ENCODE measurements around the gene IFIH1. TPM values are rescaled to one million over a fixed set of nuclear protein-coding genes. Genes with fewer than 3 reads are reported as not detected.

Gene IFIH1
- total and polyA plus RNA-seq, 10 donors = 13.2 to 53.8 (median 37.8) TPM

- no peak overlapping the region for H3K4me3 ChIP-seq
- TF ChIP-seq CTCF (IDR thresholded peaks at IDR 0.05 in 8 of 11, conservative IDR thresholded peaks at IDR 0.05 in 3 of 11) (no peak), POLR2AphosphoS5 (IDR thresholded peaks at IDR 0.05) (no peak), POLR2A (IDR thresholded peaks at IDR 0.05) (no peak)
Observed at GRCh38 chr2:162293122-162293786, 25.2 kb downstream of the IFIH1 start.

GRCh38 chr2:162291748-162292147 is 26.7 kb downstream of the IFIH1 start:
- Histone ChIP-seq H3K9me3 (no peaks in the 10 kb centered on the region), H3K27me3 (replicated peaks in 1 of 7) (no peaks in the 10 kb centered on the region), H3K4me3 (no peak overlapping the region), H3K4me1 (peaks cover 0 to 1% (median 0%) of the 10 kb centered on the region in 6 donors), H3K36me3 (peaks cover 0 to 75% (median 16%) of the 10 kb centered on the region in 6 donors), H3K27ac (no peak overlapping the region)
- intact Hi-C loops (cut with DNase I; ENCODE audit: low total_unique reads) = no loop called here
- TF ChIP-seq CTCF (IDR thresholded peaks at IDR 0.05 in 8 of 11, conservative IDR thresholded peaks at IDR 0.05 in 3 of 11) = no peak
- TF ChIP-seq POLR2AphosphoS5 (IDR thresholded peaks at IDR 0.05) = no peak
- TF ChIP-seq POLR2A (IDR thresholded peaks at IDR 0.05) = no peak
- 86 to 95% (median 93%) methylated on average over 3 of the region's 3 CpGs for WGBS, 5 donors
- no peak for DNase-seq

More at GRCh38 chr2:162293122-162293786, 25.2 kb downstream of the IFIH1 start:
- peaks cover 0 to 60% (median 3%) of the 10 kb centered on the region in 6 donors for H3K36me3 ChIP-seq
- no peak overlapping the region for H3K27ac ChIP-seq
- intact Hi-C loops (cut with DNase I; ENCODE audit: low total_unique reads) = no loop called here
- H3K9me3 ChIP-seq = no peaks in the 10 kb centered on the region
- no peaks in the 10 kb centered on the region for H3K27me3 ChIP-seq (replicated peaks in 1 of 7)
- 67 to 84% (median 75%) methylated on average over 2 of the region's 2 CpGs for WGBS, 5 donors
- H3K4me1 ChIP-seq = peaks cover 0 to 16% (median 0%) of the 10 kb centered on the region in 6 donors
- no peak for DNase-seq

GRCh38 chr2:162282765-162283425 is 35.6 kb downstream of the IFIH1 start:
- TF ChIP-seq CTCF (IDR thresholded peaks at IDR 0.05 in 8 of 11, conservative IDR thresholded peaks at IDR 0.05 in 3 of 11) = no peak
- no peak for TF ChIP-seq POLR2A (IDR thresholded peaks at IDR 0.05)
- no peak for TF ChIP-seq POLR2AphosphoS5 (IDR thresholded peaks at IDR 0.05)
- H3K27ac ChIP-seq = no peak overlapping the region
- peaks cover 0 to 100% (median 72%) of the 10 kb centered on the region in 6 donors for H3K36me3 ChIP-seq
- intact Hi-C loops (cut with DNase I; ENCODE audit: low total_unique reads) = no loop called here
- H3K4me1 ChIP-seq = no peaks in the 10 kb centered on the region
- no peak for DNase-seq
- 65 to 86% (median 82%) methylated on average over 4 of the region's 4 CpGs for WGBS, 5 donors
- H3K27me3 ChIP-seq (replicated peaks in 1 of 7) = no peaks in the 10 kb centered on the region
- H3K4me3 ChIP-seq = no peak overlapping the region
- H3K9me3 ChIP-seq = no peaks in the 10 kb centered on the region

GRCh38 chr2:162280654-162281053 is 37.8 kb downstream of the IFIH1 start:
- DNase-seq = no peak
- WGBS, 5 donors = 94 to 100% (median 98%) methylated on average over 1 of the region's 1 CpG
- intact Hi-C loops (cut with DNase I; ENCODE audit: low total_unique reads) = no loop called here
- peaks cover 0 to 100% (median 77%) of the 10 kb centered on the region in 6 donors for H3K36me3 ChIP-seq
- no peak for TF ChIP-seq CTCF (IDR thresholded peaks at IDR 0.05 in 8 of 11, conservative IDR thresholded peaks at IDR 0.05 in 3 of 11)
- no peak for TF ChIP-seq POLR2A (IDR thresholded peaks at IDR 0.05)
- H3K9me3 ChIP-seq = no peaks in the 10 kb centered on the region
- no peaks in the 10 kb centered on the region for H3K27me3 ChIP-seq (replicated peaks in 1 of 7)
- H3K27ac ChIP-seq = no peak overlapping the region
- no peaks in the 10 kb centered on the region for H3K4me1 ChIP-seq
- H3K4me3 ChIP-seq = no peak overlapping the region
